Kidney (tissue), 14 donors: ENCODE data around the gene FCHO1. TPM values are rescaled to one million over a fixed set of nuclear protein-coding genes. Genes with fewer than 3 reads are reported as not detected.

Experiments
- DNase-seq, 5 donors: peaks; one replicate each; pipeline ENCODE4 v3.0.0-alpha.2; 2013 to 2020
- FAIRE-seq: peaks from 2 replicates; lab custom pipeline; 2012; peaks lifted over from hg19 to GRCh38; lab: Jason Lieb, UNC
- H3K27ac ChIP-seq, 2 donors: one replicate each; pipeline ENCODE4 v1.7.0; 2013; ENCODE audit warnings: low read depth in 2 of 2, low read length in 2 of 2, inconsistent platforms in 1 of 2
- H3K27me3 ChIP-seq: one replicate; pipeline ENCODE4 v1.7.1; 2013; ENCODE audit warnings: low read length, inconsistent platforms; ENCODE audit not compliant: control insufficient read depth, insufficient read depth
- H3K36me3 ChIP-seq, 3 donors: one replicate each; pipeline versions ENCODE4 v1.7.0 to v1.7.1; 2013; ENCODE audit warnings: low read length in 3 of 3, control low read depth in 1 of 3, inconsistent platforms in 1 of 3; ENCODE audit not compliant: insufficient read depth in 3 of 3, control insufficient read depth in 2 of 3
- H3K4me1 ChIP-seq, 3 donors: one replicate each; pipeline versions ENCODE4 v1.7.0 to v1.7.1; 2013; ENCODE audit warnings: low read length in 3 of 3, inconsistent platforms in 1 of 3, low read depth in 1 of 3; ENCODE audit not compliant: control insufficient read depth in 2 of 3, insufficient read depth in 2 of 3
- H3K4me3 ChIP-seq, 3 donors: one replicate each; pipeline versions ENCODE4 v1.7.0 to v1.8.1; 2013; ENCODE audit warnings: low read length in 3 of 3, control low read depth in 1 of 3, inconsistent platforms in 1 of 3
- H3K9ac ChIP-seq, 3 donors: one replicate each; pipeline versions ENCODE4 v1.7.0 to v1.7.1; 2013; ENCODE audit warnings: low read length in 3 of 3, control low read depth in 1 of 3, inconsistent platforms in 1 of 3
- H3K9me3 ChIP-seq, 3 donors: one replicate each; pipeline versions ENCODE4 v1.7.0 to v1.7.1; 2013; ENCODE audit warnings: low read length in 3 of 3, control low read depth in 1 of 3, inconsistent platforms in 1 of 3; ENCODE audit not compliant: control insufficient read depth in 2 of 3, insufficient read depth in 1 of 3
- intact Hi-C: fragments of 100-400 bp; cut with DNase I; formaldehyde crosslinking; loops from one replicate; pipeline ENCODE4 v1.11.1; 2022
- polyA plus RNA-seq: library from polyadenylated mRNA; stranded (reverse); fragments of 350-450 nt; fragmentation: Illumina TruSeq; extraction: RNeasy Lipid Tissue Mini Kit (QIAGEN cat#74804); gene quantifications from one replicate; pipeline ENCODE4 v1.2.3, GENCODE V29; 2014; ENCODE audit warnings: low read depth, low replicate concordance; ENCODE audit not compliant: insufficient read depth
- total RNA-seq: library from RNA; stranded (reverse); fragmentation: NEBNext Ultra II Directional; extraction: Animal tissue kit (Norgen Biotek cat#: 25700); gene quantifications from one replicate; pipeline ENCODE4 v1.2.1, GENCODE V29; 2021
- TF ChIP-seq, protein P1 (sequence below): IDR thresholded peaks from 3 replicates; pipeline ENCODE4 v1.5.1; 2012; ENCODE audit warnings: mild to moderate bottlenecking, moderate library complexity, borderline replicate concordance; ENCODE audit not compliant: insufficient read depth; ENCODE audit errors: extremely low read depth
- donor health status: control.
- donor health status: control.
- donor health status: control.
- donor health status: control.
- donor health status: control.
- donor health status: DM: yes; HTN: yes; CAD: no.
- donor health status: Normal renal cell carcinoma (clear cell type).

FCHO1 gene
- total and polyA plus RNA-seq, 2 donors from 2014 or later, result 0.52 to 5.9 TPM

GRCh38 chr19:17724655-17725054 is 26.6 kb upstream of the FCHO1 start:
- H3K9me3 ChIP-seq, result no peaks in the 10 kb centered on the region
- intact Hi-C loops, result no loop called here
- DNase-seq (no peak), FAIRE-seq (no peak)
- peaks cover 0 to 10% (median 5%) of the 10 kb centered on the region in 3 donors for H3K36me3 ChIP-seq
- TF ChIP-seq, protein P1, sequence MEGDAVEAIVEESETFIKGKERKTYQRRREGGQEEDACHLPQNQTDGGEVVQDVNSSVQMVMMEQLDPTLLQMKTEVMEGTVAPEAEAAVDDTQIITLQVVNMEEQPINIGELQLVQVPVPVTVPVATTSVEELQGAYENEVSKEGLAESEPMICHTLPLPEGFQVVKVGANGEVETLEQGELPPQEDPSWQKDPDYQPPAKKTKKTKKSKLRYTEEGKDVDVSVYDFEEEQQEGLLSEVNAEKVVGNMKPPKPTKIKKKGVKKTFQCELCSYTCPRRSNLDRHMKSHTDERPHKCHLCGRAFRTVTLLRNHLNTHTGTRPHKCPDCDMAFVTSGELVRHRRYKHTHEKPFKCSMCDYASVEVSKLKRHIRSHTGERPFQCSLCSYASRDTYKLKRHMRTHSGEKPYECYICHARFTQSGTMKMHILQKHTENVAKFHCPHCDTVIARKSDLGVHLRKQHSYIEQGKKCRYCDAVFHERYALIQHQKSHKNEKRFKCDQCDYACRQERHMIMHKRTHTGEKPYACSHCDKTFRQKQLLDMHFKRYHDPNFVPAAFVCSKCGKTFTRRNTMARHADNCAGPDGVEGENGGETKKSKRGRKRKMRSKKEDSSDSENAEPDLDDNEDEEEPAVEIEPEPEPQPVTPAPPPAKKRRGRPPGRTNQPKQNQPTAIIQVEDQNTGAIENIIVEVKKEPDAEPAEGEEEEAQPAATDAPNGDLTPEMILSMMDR, result no peak
- H3K27ac ChIP-seq, result no peak overlapping the region
- H3K4me3 ChIP-seq, result no peak overlapping the region
- H3K4me1 ChIP-seq, result peaks cover 0 to 22% (median 7%) of the 10 kb centered on the region in 3 donors
- H3K9ac ChIP-seq, result no peak overlapping the region
- H3K27me3 ChIP-seq, result no peaks in the 10 kb centered on the region

- H3K9me3 ChIP-seq, result no peaks in the 10 kb centered on the region
- TF ChIP-seq, protein P1, result no peak
- no peak overlapping the region for H3K9ac ChIP-seq
- peaks cover 0 to 15% (median 2%) of the 10 kb centered on the region in 3 donors for H3K4me1 ChIP-seq
- H3K36me3 ChIP-seq, result peaks cover 0 to 14% (median 5%) of the 10 kb centered on the region in 3 donors
- no peak overlapping the region for H3K27ac ChIP-seq
- DNase-seq (no peak), FAIRE-seq (no peak)
- intact Hi-C loops, result no loop called here
- no peaks in the 10 kb centered on the region for H3K27me3 ChIP-seq
- H3K4me3 ChIP-seq, result no peak overlapping the region
These were observed 25.7 kb upstream of the FCHO1 start for GRCh38 chr19:17725422-17726078.

- intact Hi-C loops, result no loop called here
- DNase-seq, result no peak
- no peak overlapping the region for H3K27ac ChIP-seq
- FAIRE-seq, result no peak
- H3K4me3 ChIP-seq, result no peak overlapping the region
- H3K9me3 ChIP-seq, result no peaks in the 10 kb centered on the region
- H3K4me1 ChIP-seq, result peaks cover 0 to 9% (median 0%) of the 10 kb centered on the region in 3 donors
- H3K27me3 ChIP-seq, result no peaks in the 10 kb centered on the region
- H3K9ac ChIP-seq, result no peak overlapping the region
- TF ChIP-seq, protein P1, result no peak
- H3K36me3 ChIP-seq, result peaks cover 2 to 14% (median 5%) of the 10 kb centered on the region in 3 donors
These were observed 25.0 kb upstream of the FCHO1 start for GRCh38 chr19:17726136-17726741.
